Hepatocyte (in vitro differentiated cells): ENCODE data around the gene MED4. TPM values are rescaled to one million over a fixed set of nuclear protein-coding genes. Genes with fewer than 3 reads are reported as not detected.

Experiments used
- DNase-seq: peaks from one replicate; pipeline ENCODE4 v3.0.0-alpha.2; 2016; ENCODE audit warnings: low spot score
- H2AFZ ChIP-seq: fragments of 200-600 bp; sonication (generic); 2 replicates; pipeline ENCODE4 v1.6.0; 2016; ENCODE audit warnings: antibody characterized with exemption, mild to moderate bottlenecking
- H3K27ac ChIP-seq: fragments of 200-600 bp; sonication (generic); 2 replicates; pipeline ENCODE4 v1.5.1; 2016; ENCODE audit warnings: mild to moderate bottlenecking
- H3K27me3 ChIP-seq: fragments of 200-600 bp; sonication (generic); 2 replicates; pipeline ENCODE4 v1.6.1; 2016
- H3K36me3 ChIP-seq: fragments of 200-600 bp; sonication (generic); replicated peaks from 2 replicates; pipeline ENCODE4 v1.5.1; 2016; ENCODE audit warnings: low read depth; ENCODE audit not compliant: insufficient read depth
- H3K4me1 ChIP-seq: fragments of 200-600 bp; sonication (generic); 2 replicates; pipeline ENCODE4 v1.5.1; 2016; ENCODE audit warnings: mild to moderate bottlenecking, moderate library complexity; ENCODE audit not compliant: insufficient read depth
- H3K4me2 ChIP-seq: fragments of 200-600 bp; sonication (generic); 2 replicates; pipeline ENCODE4 v1.6.0; 2016
- H3K4me3 ChIP-seq: fragments of 200-600 bp; sonication (generic); 2 replicates; pipeline ENCODE4 v1.5.1; 2016; ENCODE audit warnings: mild to moderate bottlenecking
- H3K79me2 ChIP-seq: fragments of 200-600 bp; sonication (generic); 2 replicates; pipeline ENCODE4 v1.6.0; 2017; ENCODE audit warnings: mild to moderate bottlenecking
- H3K9me2 ChIP-seq: fragments of 200-600 bp; sonication (generic); replicated peaks from 2 replicates; pipeline ENCODE4 v1.6.0; 2017; ENCODE audit warnings: mild to moderate bottlenecking; ENCODE audit not compliant: insufficient read depth
- H3K9me3 ChIP-seq: fragments of 200-600 bp; sonication (generic); 2 replicates; pipeline ENCODE4 v1.5.1; 2016; ENCODE audit warnings: low read depth, mild to moderate bottlenecking
- H4K20me1 ChIP-seq: fragments of 200-600 bp; sonication (generic); 2 replicates; pipeline ENCODE4 v1.6.0; 2016; ENCODE audit warnings: mild to moderate bottlenecking; ENCODE audit not compliant: insufficient read depth, poor library complexity, severe bottlenecking
- EZH2 ChIP-seq: fragments of 200-600 bp; sonication (generic); IDR thresholded peaks from 2 replicates; pipeline ENCODE4 v1.6.1; 2016; ENCODE audit warnings: antibody characterized with exemption, mild to moderate bottlenecking, borderline replicate concordance
- EZH2phosphoT487 ChIP-seq: fragments of 200-600 bp; sonication (generic); IDR thresholded peaks from one replicate; pipeline ENCODE4 v1.6.1; 2018; ENCODE audit warnings: antibody characterized with exemption, mild to moderate bottlenecking, low read depth, moderate library complexity; ENCODE audit not compliant: unreplicated experiment, severe bottlenecking
- WGBS: methylation state at CpG from one replicate; pipeline ENCODE4 v1.1.6; 2016; ENCODE audit warnings: low lambda C conversion rate; ENCODE audit errors: missing lambda C conversion rate; 5-methylcytosine and 5-hydroxymethylcytosine counted together
- polyA plus RNA-seq: library from polyadenylated mRNA; unstranded; fragments of >200 nt; fragmentation: Nextera tagmentation; extraction: Ambion mirVana; gene quantifications from 2 replicates; pipeline ENCODE4 v1.2.1, GENCODE V29; 2016
- total RNA-seq: library from RNA; depleted of rRNA; stranded (reverse); fragments of >200 nt; gene quantifications from 2 replicates; pipeline ENCODE4 v1.2.3, GENCODE V29; 2014
- TF ChIP-seq, protein P1 (sequence below): fragments of 200-600 bp; sonication (generic); IDR thresholded peaks from 2 replicates; pipeline ENCODE4 v1.5.1; 2016; ENCODE audit warnings: antibody characterized with exemption, mild to moderate bottlenecking; ENCODE audit not compliant: poor library complexity

MED4 gene
- total and polyA plus RNA-seq, 2 experiments from 2014 or later: 37.4 to 63.4 TPM

DNA sequence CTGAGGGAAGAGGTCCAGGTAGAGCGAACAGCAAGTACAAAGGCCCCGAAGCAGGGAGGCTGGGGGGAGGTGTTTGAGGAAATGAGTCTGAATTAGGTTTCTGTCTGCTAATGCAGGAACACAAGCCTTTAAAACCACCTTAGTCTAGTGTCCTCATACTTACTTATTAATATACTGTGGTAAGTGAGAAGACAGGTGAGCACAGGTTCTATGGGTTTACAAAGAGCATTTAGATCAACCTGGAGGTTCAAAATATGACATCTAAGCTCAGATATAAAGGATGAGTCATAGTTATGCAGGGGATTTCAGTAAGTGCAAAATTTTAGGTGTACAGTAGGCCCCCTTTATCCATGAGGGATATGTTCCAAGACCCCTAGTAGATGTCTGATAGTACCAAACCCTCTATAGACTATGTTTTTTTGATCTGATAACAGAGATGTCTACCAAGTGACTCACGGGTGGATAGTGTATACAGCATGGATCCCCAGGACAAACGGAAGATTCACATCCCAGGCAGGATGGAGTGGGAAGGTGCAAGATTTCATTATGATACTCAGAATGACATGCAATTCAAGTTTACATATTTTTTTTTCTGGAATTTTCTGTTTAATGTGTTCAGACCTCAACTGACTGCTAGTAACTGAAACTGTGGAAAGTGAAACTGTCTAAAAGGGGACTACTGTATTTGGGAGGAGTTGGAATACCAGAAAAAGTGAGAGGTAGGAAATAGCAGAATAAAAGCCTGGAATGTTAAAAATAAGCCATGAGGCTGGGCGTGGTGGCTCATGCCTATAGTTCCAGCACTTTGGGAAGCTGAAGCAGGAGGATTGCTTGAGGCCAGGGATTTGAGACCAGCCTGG lies 18.2 kb upstream of the MED4 start:
- Histone ChIP-seq H3K4me2 (no peak overlapping the region), H2AFZ (no peak overlapping the region), H3K4me3 (no peak overlapping the region), H3K4me1 (no peaks in the 10 kb centered on the region), H3K27me3 (no peaks in the 10 kb centered on the region), H3K36me3 (no peaks in the 10 kb centered on the region), H4K20me1 (no peaks in the 10 kb centered on the region), H3K9me3 (no peaks in the 10 kb centered on the region), H3K79me2 (no peaks in the 10 kb centered on the region), H3K9me2 (no peaks in the 10 kb centered on the region), H3K27ac (no peak overlapping the region)
- DNase-seq: no peak
- WGBS: 83% methylated on average over 5 of the region's 5 CpGs
- TF ChIP-seq, protein P1, sequence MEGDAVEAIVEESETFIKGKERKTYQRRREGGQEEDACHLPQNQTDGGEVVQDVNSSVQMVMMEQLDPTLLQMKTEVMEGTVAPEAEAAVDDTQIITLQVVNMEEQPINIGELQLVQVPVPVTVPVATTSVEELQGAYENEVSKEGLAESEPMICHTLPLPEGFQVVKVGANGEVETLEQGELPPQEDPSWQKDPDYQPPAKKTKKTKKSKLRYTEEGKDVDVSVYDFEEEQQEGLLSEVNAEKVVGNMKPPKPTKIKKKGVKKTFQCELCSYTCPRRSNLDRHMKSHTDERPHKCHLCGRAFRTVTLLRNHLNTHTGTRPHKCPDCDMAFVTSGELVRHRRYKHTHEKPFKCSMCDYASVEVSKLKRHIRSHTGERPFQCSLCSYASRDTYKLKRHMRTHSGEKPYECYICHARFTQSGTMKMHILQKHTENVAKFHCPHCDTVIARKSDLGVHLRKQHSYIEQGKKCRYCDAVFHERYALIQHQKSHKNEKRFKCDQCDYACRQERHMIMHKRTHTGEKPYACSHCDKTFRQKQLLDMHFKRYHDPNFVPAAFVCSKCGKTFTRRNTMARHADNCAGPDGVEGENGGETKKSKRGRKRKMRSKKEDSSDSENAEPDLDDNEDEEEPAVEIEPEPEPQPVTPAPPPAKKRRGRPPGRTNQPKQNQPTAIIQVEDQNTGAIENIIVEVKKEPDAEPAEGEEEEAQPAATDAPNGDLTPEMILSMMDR: no peak
- no peak for TF ChIP-seq EZH2phosphoT487
- no peak for TF ChIP-seq EZH2

DNA sequence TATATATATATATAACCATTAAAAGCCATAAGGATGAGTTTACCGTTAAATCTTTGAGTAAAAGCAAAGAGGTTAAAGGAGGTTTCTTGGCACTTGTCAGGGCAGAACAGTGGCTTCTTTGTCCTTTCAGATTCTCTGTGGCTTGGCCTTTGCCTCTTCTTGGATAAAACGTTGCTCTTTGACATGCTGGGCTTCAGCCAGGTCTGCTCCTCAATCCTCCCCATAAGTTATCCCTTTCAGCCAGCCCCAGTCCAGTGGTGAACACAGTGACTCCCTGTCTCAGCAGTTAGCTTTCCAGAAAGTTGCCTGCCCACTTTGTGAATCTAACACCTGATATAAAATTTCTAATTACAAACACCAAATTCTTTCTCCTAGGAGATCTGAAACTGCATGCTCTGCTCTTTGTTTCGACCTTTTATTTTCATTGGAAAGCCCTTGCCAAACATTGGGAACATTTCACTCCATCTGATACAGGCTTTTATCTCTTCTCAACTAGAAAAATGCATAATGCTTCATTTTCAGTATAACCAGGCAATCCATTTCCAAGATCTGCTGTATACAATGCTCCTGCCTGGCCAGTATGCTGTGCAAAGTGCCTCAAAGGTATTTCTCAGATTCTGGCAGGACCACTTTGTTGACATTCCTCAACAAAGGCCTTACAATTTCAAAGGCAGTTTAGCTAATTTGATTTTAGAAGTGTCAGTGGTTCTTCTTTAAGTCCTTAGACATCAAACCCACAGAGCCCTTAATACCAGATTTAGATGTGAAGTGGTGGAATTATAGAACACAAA lies 16.2 kb upstream of the MED4 start:
- Histone ChIP-seq H2AFZ (no peak overlapping the region), H3K27me3 (no peaks in the 10 kb centered on the region), H3K9me3 (no peaks in the 10 kb centered on the region), H3K4me3 (no peak overlapping the region), H3K9me2 (no peaks in the 10 kb centered on the region), H3K27ac (no peak overlapping the region), H3K79me2 (no peaks in the 10 kb centered on the region), H3K4me2 (no peak overlapping the region), H3K36me3 (no peaks in the 10 kb centered on the region), H3K4me1 (no peaks in the 10 kb centered on the region), H4K20me1 (no peaks in the 10 kb centered on the region)
- WGBS: 59% methylated on average over 3 of the region's 3 CpGs
- TF ChIP-seq, protein P1: no peak
- TF ChIP-seq EZH2 (no peak), EZH2phosphoT487 (no peak)
- DNase-seq: no peak

DNA sequence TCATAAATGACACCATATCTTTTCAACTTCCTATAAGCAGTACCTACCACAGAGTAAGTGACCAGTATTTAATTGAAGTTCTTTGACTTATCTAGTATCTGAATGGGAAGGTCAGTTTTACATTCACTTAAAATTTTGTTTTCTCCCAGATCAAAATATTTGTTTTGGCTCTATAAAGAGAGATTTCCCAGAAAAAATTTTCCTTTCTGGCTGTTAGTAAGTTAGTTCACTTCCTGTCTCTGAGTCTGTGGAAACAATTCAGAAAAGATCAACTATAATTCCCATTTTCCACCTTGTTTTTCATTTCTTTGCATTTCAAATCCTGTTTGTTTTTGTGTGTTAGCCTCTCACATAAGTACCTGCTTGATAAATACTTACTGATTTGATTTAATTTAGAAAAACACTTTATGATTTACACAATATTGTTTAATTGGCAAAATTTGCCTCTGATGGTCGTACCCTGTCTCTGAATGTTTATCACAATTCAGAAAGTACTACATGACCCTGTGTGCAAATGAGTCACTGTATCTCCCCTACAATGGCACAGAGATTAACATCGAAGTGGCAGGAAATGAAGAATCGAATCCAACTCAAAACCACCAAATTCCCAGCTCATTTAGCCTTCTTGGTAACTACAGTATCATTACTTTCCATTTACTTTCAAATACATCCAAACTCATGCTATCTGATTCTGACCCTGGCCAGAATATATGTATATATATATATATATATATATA lies 15.4 kb upstream of the MED4 start:
- Histone ChIP-seq H3K4me3 (no peak overlapping the region), H3K4me2 (no peak overlapping the region), H3K4me1 (no peaks in the 10 kb centered on the region), H3K79me2 (no peaks in the 10 kb centered on the region), H3K9me3 (no peaks in the 10 kb centered on the region), H3K36me3 (no peaks in the 10 kb centered on the region), H2AFZ (no peak overlapping the region), H4K20me1 (no peaks in the 10 kb centered on the region), H3K9me2 (no peaks in the 10 kb centered on the region), H3K27ac (no peak overlapping the region), H3K27me3 (no peaks in the 10 kb centered on the region)
- no peak for DNase-seq
- TF ChIP-seq EZH2 (no peak), EZH2phosphoT487 (no peak)
- TF ChIP-seq, protein P1: no peak
- WGBS: 88% methylated on average over 3 of the region's 3 CpGs
